Esophagus muscularis mucosa (tissue), 3 donors: ENCODE data around the gene IQGAP1.

Experiments
- POLR2AphosphoS5 ChIP-seq, 2 donors: sonication (generic); formaldehyde crosslinking; IDR thresholded peaks; one replicate each; pipeline ENCODE4 v1.6.1; 2017; ENCODE audit warnings: antibody characterized with exemption in 2 of 2
- TF ChIP-seq, protein P1 (sequence below), 3 experiments: fragments of 200-600 bp in 2 of 3; fragments of 450-650 bp in 1 of 3; sonication (generic) in 2 of 3; IDR thresholded peaks; one replicate each; pipeline ENCODE4 v1.5.1; 2017 to 2019; ENCODE audit warnings: antibody characterized with exemption in 3 of 3, mild to moderate bottlenecking in 2 of 3, moderate library complexity in 1 of 3

DNA sequence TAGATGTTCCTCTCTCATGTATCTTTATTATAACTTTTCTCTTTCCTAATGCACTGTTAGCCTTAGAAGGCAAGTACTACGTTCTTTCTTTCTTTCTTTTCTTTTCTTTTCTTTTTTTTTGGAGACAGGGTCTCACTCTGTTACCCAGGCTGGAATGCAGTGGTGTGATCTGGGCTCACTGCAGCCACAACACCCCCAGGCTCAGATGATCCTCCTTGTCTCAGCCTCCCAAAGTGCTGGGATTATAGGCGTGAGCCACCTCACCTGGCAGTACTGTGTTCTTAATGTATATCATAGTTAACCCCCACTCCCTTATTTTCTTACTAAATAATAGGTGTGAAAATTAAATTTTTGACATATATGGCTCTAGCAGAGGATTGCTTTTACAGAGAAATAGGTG is 23.1 kb downstream of the IQGAP1 start:
- TF ChIP-seq, protein P1, sequence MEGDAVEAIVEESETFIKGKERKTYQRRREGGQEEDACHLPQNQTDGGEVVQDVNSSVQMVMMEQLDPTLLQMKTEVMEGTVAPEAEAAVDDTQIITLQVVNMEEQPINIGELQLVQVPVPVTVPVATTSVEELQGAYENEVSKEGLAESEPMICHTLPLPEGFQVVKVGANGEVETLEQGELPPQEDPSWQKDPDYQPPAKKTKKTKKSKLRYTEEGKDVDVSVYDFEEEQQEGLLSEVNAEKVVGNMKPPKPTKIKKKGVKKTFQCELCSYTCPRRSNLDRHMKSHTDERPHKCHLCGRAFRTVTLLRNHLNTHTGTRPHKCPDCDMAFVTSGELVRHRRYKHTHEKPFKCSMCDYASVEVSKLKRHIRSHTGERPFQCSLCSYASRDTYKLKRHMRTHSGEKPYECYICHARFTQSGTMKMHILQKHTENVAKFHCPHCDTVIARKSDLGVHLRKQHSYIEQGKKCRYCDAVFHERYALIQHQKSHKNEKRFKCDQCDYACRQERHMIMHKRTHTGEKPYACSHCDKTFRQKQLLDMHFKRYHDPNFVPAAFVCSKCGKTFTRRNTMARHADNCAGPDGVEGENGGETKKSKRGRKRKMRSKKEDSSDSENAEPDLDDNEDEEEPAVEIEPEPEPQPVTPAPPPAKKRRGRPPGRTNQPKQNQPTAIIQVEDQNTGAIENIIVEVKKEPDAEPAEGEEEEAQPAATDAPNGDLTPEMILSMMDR (IDR thresholded peaks at IDR 0.05): no peak
- no peak for TF ChIP-seq POLR2AphosphoS5 (IDR thresholded peaks at IDR 0.05)
